ENCODE measurements around the gene CSNK1A1.
"Not testable (repeated sequence)": the region's sequence is repeated elsewhere in the genome, so short reads cannot be mapped to it uniquely, and the experiment has no call there.

The CSNK1A1 gene

GRCh38 chr5:149551227-149552037, at the start of gene CSNK1A1:
CSNK1A1 (minus strand) TSS chr5:149551439; CDS start chr5:149550964, 475 bp downstream.
- peak; percentile 98 for DNase-seq

GRCh38 chr5:149600932-149601331, 49.7 kb upstream of the CSNK1A1 start:
- no peak for DNase-seq

GRCh38 chr5:149599375-149599774, 48.1 kb upstream of the CSNK1A1 start:
- DNase-seq: no peak

GRCh38 chr5:149598966-149599365, 47.7 kb upstream of the CSNK1A1 start:
- DNase-seq: no peak

GRCh38 chr5:149598234-149598633, 47.0 kb upstream of the CSNK1A1 start:
- DNase-seq: not testable (repeated sequence)

- no peak for DNase-seq
Observed at GRCh38 chr5:149597618-149598017, 46.4 kb upstream of the CSNK1A1 start.

GRCh38 chr5:149596712-149597111, 45.5 kb upstream of the CSNK1A1 start:
- DNase-seq: no peak

GRCh38 chr5:149595105-149595504, 43.9 kb upstream of the CSNK1A1 start:
- not testable (repeated sequence) for DNase-seq

- no peak for DNase-seq
Observed at GRCh38 chr5:149594206-149594895, 43.1 kb upstream of the CSNK1A1 start.

- DNase-seq: no peak
Observed at GRCh38 chr5:149593370-149593769, 42.1 kb upstream of the CSNK1A1 start.

- DNase-seq: no peak
Observed at GRCh38 chr5:149588936-149589335, 37.7 kb upstream of the CSNK1A1 start.

GRCh38 chr5:149586708-149587318, 35.6 kb upstream of the CSNK1A1 start:
- no peak for DNase-seq

GRCh38 chr5:149585910-149586309, 34.7 kb upstream of the CSNK1A1 start:
- no peak for DNase-seq

GRCh38 chr5:149584121-149584520, 32.9 kb upstream of the CSNK1A1 start:
- DNase-seq: no peak

GRCh38 chr5:149583394-149583793, 32.2 kb upstream of the CSNK1A1 start:
- DNase-seq: no peak

GRCh38 chr5:149581931-149582768, 30.9 kb upstream of the CSNK1A1 start:
- DNase-seq: no peak

GRCh38 chr5:149581192-149581861, 30.1 kb upstream of the CSNK1A1 start, which contains the start of gene ARHGEF37:
ARHGEF37 (plus strand) TSS chr5:149581498; CDS start chr5:149597770, 16,272 bp downstream.
- peak; percentile 46 for DNase-seq

- DNase-seq: no peak
Observed at GRCh38 chr5:149580808-149581191, 29.6 kb upstream of the CSNK1A1 start.

- DNase-seq: no peak
Observed at GRCh38 chr5:149578896-149579295, 27.7 kb upstream of the CSNK1A1 start.

GRCh38 chr5:149576021-149576420, 24.8 kb upstream of the CSNK1A1 start:
- no peak for DNase-seq

GRCh38 chr5:149575131-149575530, 23.9 kb upstream of the CSNK1A1 start:
- DNase-seq: no peak

- DNase-seq: no peak
Observed at GRCh38 chr5:149572576-149573231, 21.5 kb upstream of the CSNK1A1 start.
